Activated CD8-positive, alpha-beta T cell treated with anti-CD3 and anti-CD28 coated beads, Interleukin-2, amount 10 ng/mL, durations not matched to agents 7 days and 5 days (primary cell): ENCODE measurements around the gene BRIP1. TPM values are rescaled to one million over a fixed set of nuclear protein-coding genes. Genes with fewer than 3 reads are reported as not detected.

Source experiments
- ATAC-seq: fragments of 150-1000 bp; cut with Tn5 transposase; one replicate; pipeline ENCODE4 v1.10.0; 2021; ENCODE audit warnings: moderate library complexity
- CTCF ChIA-PET: fragments of 350-600 bp; sonication (Branson Sonifier 250); formaldehyde crosslinking; loops from one replicate; lab custom pipeline; 2021; ENCODE audit warnings: antibody characterized with exemption; lab: Charles Lee
- POLR2A ChIA-PET: fragments of 350-600 bp; sonication (Branson Sonifier 250); formaldehyde crosslinking; loops from one replicate; lab custom pipeline; 2021; ENCODE audit warnings: antibody characterized with exemption; lab: Charles Lee
- DNase-seq: peaks from one replicate; pipeline ENCODE4 v3.0.0-alpha.2; 2020
- H3K27ac Mint-ChIP-seq: one replicate; pipeline ENCODE4 v1.8.0; 2021; ENCODE audit warnings: mild to moderate bottlenecking, mixed read lengths
- H3K27me3 Mint-ChIP-seq: one replicate; pipeline ENCODE4 v1.8.0; 2021; ENCODE audit warnings: low read depth, mixed read lengths
- H3K36me3 Mint-ChIP-seq: one replicate; pipeline ENCODE4 v1.8.0; 2021; ENCODE audit warnings: low read depth, mixed read lengths
- H3K4me1 Mint-ChIP-seq: one replicate; pipeline ENCODE4 v1.8.0; 2021; ENCODE audit warnings: low read depth, mixed read lengths
- H3K4me3 Mint-ChIP-seq: one replicate; pipeline ENCODE4 v1.8.0; 2021; ENCODE audit warnings: mild to moderate bottlenecking, mixed read lengths
- H3K9me3 Mint-ChIP-seq: one replicate; pipeline ENCODE4 v1.8.0; 2022; ENCODE audit warnings: mixed read lengths; ENCODE audit not compliant: insufficient read depth
- total RNA-seq, 2 experiments: library from RNA; stranded (reverse); gene quantifications; one replicate each; pipeline ENCODE4 v1.2.3, GENCODE V29; 2021

BRIP1 gene
- total RNA-seq, 2 experiments from 2014 or later = 24.3 to 25.9 TPM

- peaks cover 33% of the 10 kb centered on the region for H3K36me3 Mint-ChIP-seq
- no peaks in the 10 kb centered on the region for H3K9me3 Mint-ChIP-seq
- ChIA-PET CTCF (interaction anchor here (2.4 kb wide), 1 partner anchor 23 kb away, joined by 9 read pairs; no protein-coding TSS in a partner anchor), POLR2A (interaction anchor here (0.7 kb wide), 1 partner anchor 47 kb away, joined by 4 read pairs; no protein-coding TSS in a partner anchor)
- DNase-seq (no peak), ATAC-seq (no peak)
- H3K27ac Mint-ChIP-seq = no peak overlapping the region
- H3K27me3 Mint-ChIP-seq = no peaks in the 10 kb centered on the region
- H3K4me1 Mint-ChIP-seq = peaks cover 5% of the 10 kb centered on the region
- H3K4me3 Mint-ChIP-seq = no peak overlapping the region
Observed at GRCh38 chr17:61813211-61813610, 50.1 kb downstream of the BRIP1 start.

GRCh38 chr17:61812747-61813146, 50.6 kb downstream of the BRIP1 start:
- Mint-ChIP-seq H3K27ac (no peak overlapping the region), H3K36me3 (peaks cover 35% of the 10 kb centered on the region), H3K4me1 (peaks cover 5% of the 10 kb centered on the region), H3K27me3 (no peaks in the 10 kb centered on the region), H3K9me3 (no peaks in the 10 kb centered on the region), H3K4me3 (no peak overlapping the region)
- ATAC-seq (no peak), DNase-seq (no peak)
- ChIA-PET CTCF (interaction anchor here (2.4 kb wide), 1 partner anchor 24 kb away, joined by 9 read pairs; no protein-coding TSS in a partner anchor), POLR2A (interaction anchor here (0.7 kb wide), 1 partner anchor 47 kb away, joined by 4 read pairs; no protein-coding TSS in a partner anchor)

DNA sequence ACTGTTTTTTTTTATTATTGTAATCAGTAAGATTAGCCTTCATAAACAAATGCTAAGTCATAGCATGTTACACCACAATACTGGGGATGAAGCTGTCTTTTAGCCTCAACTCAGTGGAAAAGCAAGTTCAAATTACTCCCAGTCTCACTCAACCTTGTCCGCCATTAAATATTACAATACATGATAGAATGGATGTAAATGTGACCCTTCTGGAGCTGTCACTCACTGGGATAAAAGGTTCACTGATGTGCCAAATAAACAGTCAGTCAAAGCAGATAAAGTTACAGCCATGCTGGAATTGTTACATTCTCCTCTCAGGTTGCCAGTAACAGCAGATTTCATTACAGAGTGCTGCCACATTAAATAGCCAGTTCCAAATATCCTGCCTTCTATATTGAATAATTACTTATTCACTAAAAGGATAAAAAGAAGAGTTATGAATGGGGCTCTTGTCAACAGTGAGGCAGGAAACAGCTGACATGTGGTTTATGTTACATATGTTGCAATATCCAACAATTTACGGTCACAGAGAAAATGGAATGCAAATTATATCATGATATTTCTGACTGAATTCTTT, 53.4 kb downstream of the BRIP1 start:
- Mint-ChIP-seq H3K4me3 (no peak overlapping the region), H3K27ac (no peak overlapping the region), H3K4me1 (peaks cover 7% of the 10 kb centered on the region), H3K27me3 (no peaks in the 10 kb centered on the region), H3K36me3 (peaks cover 28% of the 10 kb centered on the region), H3K9me3 (no peaks in the 10 kb centered on the region)
- ChIA-PET CTCF (no interaction called here), POLR2A (no interaction called here)
- DNase-seq (no peak), ATAC-seq (no peak)

- H3K9me3 Mint-ChIP-seq = no peaks in the 10 kb centered on the region
- H3K27me3 Mint-ChIP-seq = no peaks in the 10 kb centered on the region
- peaks cover 7% of the 10 kb centered on the region for H3K4me1 Mint-ChIP-seq
- CTCF ChIA-PET = no interaction called here
- H3K4me3 Mint-ChIP-seq = no peak overlapping the region
- no peak for ATAC-seq
- no peak overlapping the region for H3K27ac Mint-ChIP-seq
- POLR2A ChIA-PET = no interaction called here
- H3K36me3 Mint-ChIP-seq = peaks cover 26% of the 10 kb centered on the region
- no peak for DNase-seq
Observed at GRCh38 chr17:61808442-61808841, 54.9 kb downstream of the BRIP1 start.

DNA sequence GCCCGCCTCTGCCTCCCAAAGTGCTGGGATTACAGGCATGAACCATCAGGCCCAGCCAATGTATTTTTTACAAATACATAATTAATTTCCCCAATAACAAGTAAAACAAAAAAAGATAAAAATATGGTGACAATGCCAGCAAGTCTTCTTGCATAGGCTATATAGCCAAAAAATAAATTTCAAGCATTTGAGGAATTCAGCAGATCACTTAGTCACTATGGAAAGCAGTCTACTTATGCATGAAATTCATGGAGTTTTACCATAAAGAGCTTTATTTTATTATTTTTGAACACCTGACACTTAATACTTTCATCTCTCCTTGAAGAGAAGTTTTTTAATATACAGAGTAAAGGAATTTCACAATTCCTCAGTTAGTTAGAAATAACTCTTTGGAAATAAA, 56.4 kb downstream of the BRIP1 start:
- peaks cover 21% of the 10 kb centered on the region for H3K36me3 Mint-ChIP-seq
- DNase-seq (no peak), ATAC-seq (no peak)
- H3K4me1 Mint-ChIP-seq = peaks cover 7% of the 10 kb centered on the region
- no peaks in the 10 kb centered on the region for H3K9me3 Mint-ChIP-seq
- no peaks in the 10 kb centered on the region for H3K27me3 Mint-ChIP-seq
- POLR2A ChIA-PET = interaction anchor here (0.6 kb wide), 1 partner anchor 97 kb away, joined by 5 read pairs; no protein-coding TSS in a partner anchor
- H3K27ac Mint-ChIP-seq = no peak overlapping the region
- no peak overlapping the region for H3K4me3 Mint-ChIP-seq
- CTCF ChIA-PET = no interaction called here

- no peak for ATAC-seq
- Mint-ChIP-seq H3K27ac (no peak overlapping the region), H3K27me3 (no peaks in the 10 kb centered on the region), H3K4me1 (peaks cover 7% of the 10 kb centered on the region), H3K9me3 (no peaks in the 10 kb centered on the region), H3K36me3 (peaks cover 22% of the 10 kb centered on the region), H3K4me3 (no peak overlapping the region)
- ChIA-PET CTCF (interaction anchor here (0.8 to 1.0 kb wide), 2 partner anchors 30 to 43 kb away, joined by 3 read pairs; no protein-coding TSS in a partner anchor), POLR2A (no interaction called here)
- no peak for DNase-seq
Observed at GRCh38 chr17:61806081-61806828, 57.1 kb downstream of the BRIP1 start.

- POLR2A ChIA-PET = no interaction called here
- no peak overlapping the region for H3K27ac Mint-ChIP-seq
Observed at GRCh38 chr17:61805399-61805798, 57.9 kb downstream of the BRIP1 start.

GRCh38 chr17:61803796-61804195, 59.5 kb downstream of the BRIP1 start:
- H3K36me3 Mint-ChIP-seq = peaks cover 25% of the 10 kb centered on the region
- peaks cover 2% of the 10 kb centered on the region for H3K4me1 Mint-ChIP-seq
- H3K27ac Mint-ChIP-seq = no peak overlapping the region
- ChIA-PET POLR2A (no interaction called here), CTCF (no interaction called here)
- no peak overlapping the region for H3K4me3 Mint-ChIP-seq
- DNase-seq = no peak
- H3K27me3 Mint-ChIP-seq = no peaks in the 10 kb centered on the region
- ATAC-seq = no peak
- H3K9me3 Mint-ChIP-seq = no peaks in the 10 kb centered on the region

More at GRCh38 chr17:61805399-61805798, 57.9 kb downstream of the BRIP1 start:
- Mint-ChIP-seq H3K4me3 (no peak overlapping the region), H3K27me3 (no peaks in the 10 kb centered on the region), H3K36me3 (peaks cover 23% of the 10 kb centered on the region), H3K4me1 (peaks cover 7% of the 10 kb centered on the region), H3K9me3 (no peaks in the 10 kb centered on the region)
- DNase-seq = no peak
- ATAC-seq = no peak
- CTCF ChIA-PET = interaction anchor here (0.8 to 1.0 kb wide), 2 partner anchors 31 to 42 kb away, joined by 3 read pairs; no protein-coding TSS in a partner anchor

DNA sequence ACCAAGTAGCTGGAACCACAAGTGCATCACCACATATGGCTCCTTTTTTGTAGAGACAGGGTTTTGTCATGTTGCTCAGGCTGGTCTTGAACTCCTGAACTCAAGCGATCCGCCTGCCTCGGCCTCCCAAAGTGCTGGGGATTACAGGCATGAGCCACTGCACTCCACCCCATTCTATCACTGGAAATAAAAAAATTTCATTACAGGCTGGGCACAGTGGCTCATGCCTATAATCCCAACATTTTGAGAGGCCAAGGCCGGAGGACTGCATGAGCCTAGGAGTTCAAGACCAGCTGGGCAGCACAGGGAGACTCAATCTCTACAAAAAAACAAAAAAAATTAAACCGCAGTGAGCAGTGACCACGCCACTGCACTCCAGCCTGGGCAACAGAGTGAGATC, 60.1 kb downstream of the BRIP1 start:
- no peak overlapping the region for H3K4me3 Mint-ChIP-seq
- DNase-seq = no peak
- no peak for ATAC-seq
- H3K27ac Mint-ChIP-seq = no peak overlapping the region
- H3K9me3 Mint-ChIP-seq = no peaks in the 10 kb centered on the region
- ChIA-PET POLR2A (no interaction called here), CTCF (no interaction called here)
- H3K27me3 Mint-ChIP-seq = no peaks in the 10 kb centered on the region
- H3K4me1 Mint-ChIP-seq = peaks cover 2% of the 10 kb centered on the region
- peaks cover 21% of the 10 kb centered on the region for H3K36me3 Mint-ChIP-seq

GRCh38 chr17:61799812-61800484, 63.4 kb downstream of the BRIP1 start:
- DNase-seq (no peak), ATAC-seq (no peak)
- ChIA-PET POLR2A (no interaction called here), CTCF (no interaction called here)
- Mint-ChIP-seq H3K27me3 (no peaks in the 10 kb centered on the region), H3K27ac (no peak overlapping the region), H3K4me1 (no peaks in the 10 kb centered on the region), H3K36me3 (peaks cover 43% of the 10 kb centered on the region), H3K4me3 (no peak overlapping the region), H3K9me3 (no peaks in the 10 kb centered on the region)

DNA sequence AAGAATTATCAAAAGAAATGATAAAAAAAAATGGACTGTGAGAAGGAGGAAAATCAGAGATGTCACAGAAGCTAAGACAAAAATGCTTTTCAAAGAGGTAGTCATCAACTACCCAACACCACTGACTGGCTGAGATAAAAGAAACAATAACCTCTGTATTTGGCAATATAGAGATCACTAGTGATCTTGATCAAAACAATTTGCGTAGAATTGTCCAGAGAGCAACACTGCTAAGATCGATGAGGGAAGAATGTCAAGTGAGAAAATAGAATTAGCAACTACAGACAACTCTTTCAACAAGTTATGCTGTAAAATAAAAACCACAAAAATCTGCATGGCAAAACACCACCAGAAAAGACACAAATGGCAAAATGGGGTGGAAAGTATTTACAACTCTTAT, 66.0 kb downstream of the BRIP1 start:
- Mint-ChIP-seq H3K27me3 (no peaks in the 10 kb centered on the region), H3K9me3 (no peaks in the 10 kb centered on the region), H3K27ac (no peak overlapping the region), H3K4me1 (no peaks in the 10 kb centered on the region), H3K36me3 (peaks cover 55% of the 10 kb centered on the region), H3K4me3 (no peak overlapping the region)
- ChIA-PET CTCF (no interaction called here), POLR2A (no interaction called here)
- no peak for ATAC-seq
- no peak for DNase-seq

GRCh38 chr17:61795546-61795945, 67.8 kb downstream of the BRIP1 start:
- Mint-ChIP-seq H3K9me3 (no peaks in the 10 kb centered on the region), H3K4me3 (no peak overlapping the region), H3K4me1 (no peaks in the 10 kb centered on the region), H3K36me3 (peaks cover 57% of the 10 kb centered on the region), H3K27me3 (no peaks in the 10 kb centered on the region), H3K27ac (no peak overlapping the region)
- ChIA-PET POLR2A (no interaction called here), CTCF (no interaction called here)
- ATAC-seq (no peak), DNase-seq (no peak)
